HAP-1 (cell line): ENCODE results near the gene S100A3.

Source experiments
- DNase-seq, 2 experiments: peaks; one replicate each; pipeline ENCODE4 v3.0.0-alpha.2; 2016 to 2020; ENCODE audit warnings: low spot score in 2 of 2
- H3K27me3 ChIP-seq: fragments of 250-450 bp; sonication (Bioruptor Pico); 2 replicates; pipeline ENCODE4 v1.5.1; 2020; ENCODE audit warnings: low read depth, mild to moderate bottlenecking, moderate library complexity
- H3K36me3 ChIP-seq: fragments of 250-450 bp; sonication (Bioruptor Pico); replicated peaks from 2 replicates; pipeline ENCODE4 v1.5.1; 2020; ENCODE audit warnings: mild to moderate bottlenecking
- H3K4me1 ChIP-seq: fragments of 250-450 bp; sonication (Bioruptor Pico); 2 replicates; pipeline ENCODE4 v1.5.1; 2020; ENCODE audit warnings: mild to moderate bottlenecking
- H3K4me3 ChIP-seq: fragments of 250-450 bp; sonication (Bioruptor Pico); 2 replicates; pipeline ENCODE4 v1.5.1; 2020; ENCODE audit warnings: mild to moderate bottlenecking, moderate library complexity
- H3K9me3 ChIP-seq: fragments of 250-450 bp; sonication (Bioruptor Pico); 2 replicates; pipeline ENCODE4 v1.5.1; 2020; ENCODE audit warnings: mild to moderate bottlenecking, moderate library complexity
- in situ Hi-C: fragments of 300-500 bp; cut with MboI; formaldehyde crosslinking; loops from 3 replicates; pipeline ENCODE4 v1.14.3; 2020; ENCODE audit warnings: low sequenced_read_pairs, inconsistent platforms, mixed read lengths

S100A3 gene

DNA sequence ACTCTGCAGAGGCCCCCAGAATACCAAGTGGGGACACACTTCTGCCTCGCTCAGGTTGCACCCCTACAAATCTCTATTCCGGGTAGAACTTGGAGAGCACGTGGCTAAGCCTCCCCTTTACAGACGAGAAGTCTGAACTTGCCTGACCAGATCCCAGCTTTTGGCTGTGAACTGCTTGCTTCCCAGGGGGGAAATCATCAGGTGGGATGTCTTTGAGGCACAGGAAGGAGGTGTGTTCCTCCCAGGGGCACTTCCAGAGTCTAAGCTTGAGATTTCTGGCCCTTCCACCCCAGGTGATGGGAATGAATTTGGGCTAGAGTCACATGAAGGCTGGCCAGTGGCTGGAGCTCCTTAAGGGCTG is 1.3 kb upstream of the S100A3 start:
- Histone ChIP-seq H3K4me3 (no peak overlapping the region), H3K9me3 (no peaks in the 10 kb centered on the region), H3K27me3 (no peaks in the 10 kb centered on the region), H3K4me1 (peaks cover 3% of the 10 kb centered on the region), H3K36me3 (no peaks in the 10 kb centered on the region)
- DNase-seq: no peak
- in situ Hi-C loops: no loop called here

- in situ Hi-C loops: no loop called here
- Histone ChIP-seq H3K9me3 (no peaks in the 10 kb centered on the region), H3K36me3 (no peaks in the 10 kb centered on the region), H3K4me3 (no peak overlapping the region), H3K27me3 (no peaks in the 10 kb centered on the region), H3K4me1 (peaks cover 6% of the 10 kb centered on the region)
- DNase-seq: no peak
Measured at GRCh38 chr1:153549741-153550397, 811 bp upstream of the S100A3 start.

- H3K36me3 ChIP-seq: no peaks in the 10 kb centered on the region
- DNase-seq: no peak
- H3K27me3 ChIP-seq: no peaks in the 10 kb centered on the region
- in situ Hi-C loops: no loop called here
- H3K4me3 ChIP-seq: no peak overlapping the region
- peaks cover 11% of the 10 kb centered on the region for H3K4me1 ChIP-seq
- H3K9me3 ChIP-seq: no peaks in the 10 kb centered on the region
Measured at GRCh38 chr1:153547560-153548551, 1.2 kb downstream of the S100A3 start.

DNA sequence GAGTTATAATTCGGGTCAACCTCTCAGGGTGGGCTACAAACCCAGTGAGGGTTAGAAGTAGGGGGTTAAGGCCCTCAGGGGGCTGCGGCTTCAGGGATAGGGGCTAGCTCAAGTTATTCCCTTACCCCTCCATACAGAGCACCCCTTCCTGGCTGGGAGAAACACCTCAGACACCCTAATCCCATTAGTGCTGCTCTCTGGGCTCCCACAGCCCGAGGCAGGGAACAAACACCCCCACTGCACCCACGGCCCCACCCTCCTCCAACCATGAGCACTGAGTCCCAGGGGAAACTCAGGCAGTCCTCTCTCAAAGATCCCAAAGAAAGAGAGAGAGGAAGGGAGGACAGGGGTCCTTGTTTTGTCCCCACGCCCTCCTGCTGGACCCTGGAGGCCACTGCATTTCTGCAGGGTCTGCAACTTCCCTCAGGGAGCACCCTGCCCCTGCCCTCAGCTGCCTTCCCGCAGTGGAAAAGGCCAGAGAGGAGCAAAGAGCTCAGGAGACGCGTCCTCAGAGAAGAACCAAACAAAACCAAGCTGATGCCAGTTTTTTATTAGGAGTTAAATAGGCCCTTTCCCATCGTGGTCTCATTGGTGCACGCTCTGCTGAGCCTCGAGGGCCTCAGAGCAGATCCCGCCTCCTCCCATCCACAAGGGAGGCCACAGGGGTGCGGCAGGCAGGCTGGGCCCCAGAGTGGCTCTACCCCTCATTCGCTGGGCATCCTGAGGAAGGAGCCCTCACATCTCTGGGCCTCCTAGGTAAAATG is 2.1 kb downstream of the S100A3 start:
- H3K4me1 ChIP-seq: peaks cover 11% of the 10 kb centered on the region

GRCh38 chr1:153546371-153546770 is 2.7 kb downstream of the S100A3 start:
- Histone ChIP-seq H3K4me1 (peaks cover 11% of the 10 kb centered on the region), H3K27me3 (no peaks in the 10 kb centered on the region), H3K9me3 (no peaks in the 10 kb centered on the region), H3K4me3 (no peak overlapping the region), H3K36me3 (no peaks in the 10 kb centered on the region)
- no peak for DNase-seq
- in situ Hi-C loops: no loop called here

More for the DNA sequence above, 2.1 kb downstream of the S100A3 start:
- H3K4me3 ChIP-seq: no peak overlapping the region
- no peak for DNase-seq
- in situ Hi-C loops: no loop called here
- no peaks in the 10 kb centered on the region for H3K9me3 ChIP-seq
- no peaks in the 10 kb centered on the region for H3K36me3 ChIP-seq
- no peaks in the 10 kb centered on the region for H3K27me3 ChIP-seq

- DNase-seq: peak; percentile 96 to 97
- Histone ChIP-seq H3K4me1 (peaks cover 11% of the 10 kb centered on the region), H3K36me3 (no peaks in the 10 kb centered on the region), H3K27me3 (no peaks in the 10 kb centered on the region), H3K4me3 (no peak within 1 kb of the TSS), H3K9me3 (no peaks in the 10 kb centered on the region)
- in situ Hi-C loops: no loop called here
Measured at GRCh38 chr1:153545067-153546055, 3.7 kb downstream of the S100A3 start, which contains the start of gene S100A4. S100A4 (minus strand) TSS chr1:153545806; CDS start chr1:153544794, 1,012 bp downstream.

GRCh38 chr1:153544453-153545066 is 4.5 kb downstream of the S100A3 start:
- Histone ChIP-seq H3K4me3 (no peak overlapping the region), H3K27me3 (no peaks in the 10 kb centered on the region), H3K36me3 (no peaks in the 10 kb centered on the region), H3K9me3 (no peaks in the 10 kb centered on the region), H3K4me1 (peaks cover 11% of the 10 kb centered on the region)
- in situ Hi-C loops: no loop called here
- DNase-seq: no peak

DNA sequence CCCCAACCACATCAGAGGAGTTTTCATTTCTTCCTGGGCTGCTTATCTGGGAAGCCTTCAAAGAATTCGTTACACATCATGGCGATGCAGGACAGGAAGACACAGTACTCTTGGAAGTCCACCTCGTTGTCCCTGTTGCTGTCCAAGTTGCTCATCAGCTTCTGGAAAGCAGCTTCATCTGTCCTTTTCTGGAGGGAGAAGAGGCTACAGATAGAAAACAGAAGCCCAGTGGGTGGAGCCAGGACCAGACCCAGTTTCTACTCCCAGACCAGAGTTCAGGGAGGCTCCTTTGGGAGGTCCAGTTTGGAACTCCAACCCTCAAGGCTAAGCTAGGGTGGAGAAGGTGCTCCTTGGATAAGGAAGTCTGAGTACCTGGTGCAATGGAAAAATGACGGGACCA is 5.3 kb downstream of the S100A3 start:
- H3K4me1 ChIP-seq: peaks cover 11% of the 10 kb centered on the region
- H3K4me3 ChIP-seq: no peak overlapping the region
- in situ Hi-C loops: no loop called here
- no peaks in the 10 kb centered on the region for H3K27me3 ChIP-seq
- no peaks in the 10 kb centered on the region for H3K9me3 ChIP-seq
- H3K36me3 ChIP-seq: no peaks in the 10 kb centered on the region
- no peak for DNase-seq

DNA sequence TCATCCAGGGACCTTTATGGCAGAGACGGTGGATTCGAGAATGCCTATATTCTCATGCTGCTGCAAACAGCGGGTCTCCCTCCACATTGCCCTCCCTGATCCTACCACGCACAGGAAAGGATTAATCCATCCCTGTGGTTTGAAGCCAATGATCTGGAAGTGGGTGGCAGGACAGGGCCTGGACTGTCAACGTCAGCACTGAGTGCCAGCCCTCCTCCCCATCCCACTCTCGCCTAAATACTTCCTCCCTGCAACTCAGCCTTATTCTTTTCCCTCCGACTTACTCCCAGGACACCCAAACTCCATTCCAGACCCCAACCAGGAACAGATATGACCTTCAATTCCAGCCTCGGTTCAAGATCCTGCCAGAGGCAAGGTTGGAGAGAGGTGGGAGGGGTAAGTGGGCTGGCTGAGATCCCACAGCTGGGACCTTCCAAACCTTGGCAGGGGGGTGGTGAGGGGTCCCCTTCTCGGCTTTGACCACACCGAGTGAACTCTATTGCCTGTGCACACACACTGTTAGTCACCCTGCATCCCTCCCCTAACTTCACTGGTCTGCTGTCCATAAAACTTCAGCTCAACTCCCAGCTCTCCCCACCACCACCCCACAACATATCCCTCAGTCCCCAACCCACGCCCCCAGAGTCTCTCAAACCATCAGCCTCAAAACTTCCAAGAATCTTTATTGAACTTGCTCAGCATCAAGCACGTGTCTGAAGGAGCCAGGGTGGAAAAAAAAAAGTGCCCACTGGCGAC is 5.9 kb downstream of the S100A3 start:
- Histone ChIP-seq H3K36me3 (no peaks in the 10 kb centered on the region), H3K9me3 (no peaks in the 10 kb centered on the region), H3K27me3 (no peaks in the 10 kb centered on the region), H3K4me3 (no peak overlapping the region), H3K4me1 (peaks cover 16% of the 10 kb centered on the region)
- in situ Hi-C loops: no loop called here
- no peak for DNase-seq

- no peak overlapping the region for H3K4me3 ChIP-seq
- H3K36me3 ChIP-seq: no peaks in the 10 kb centered on the region
- H3K9me3 ChIP-seq: no peaks in the 10 kb centered on the region
- in situ Hi-C loops: no loop called here
- H3K4me1 ChIP-seq: peaks cover 17% of the 10 kb centered on the region
- DNase-seq: no peak
- no peaks in the 10 kb centered on the region for H3K27me3 ChIP-seq
Measured at GRCh38 chr1:153541641-153542590, 7.1 kb downstream of the S100A3 start.
